Fibroblast of the conjunctiva (primary cell): ENCODE data around the gene AKAP13.
A peak's percentile ranks its signal among the peaks of the same experiment; 100 is the strongest.

Source experiments
- DNase-seq: peaks from one replicate; pipeline ENCODE4 v3.0.0-alpha.2; 2010; ENCODE audit warnings: low read depth

Gene AKAP13

GRCh38 chr15:85598219-85598618, 217.8 kb downstream of the AKAP13 start:
- no peak for DNase-seq

- DNase-seq: no peak
Measured at GRCh38 chr15:85598718-85599398, 218.5 kb downstream of the AKAP13 start.

GRCh38 chr15:85600001-85600400, 219.6 kb downstream of the AKAP13 start:
- DNase-seq: no peak

DNA sequence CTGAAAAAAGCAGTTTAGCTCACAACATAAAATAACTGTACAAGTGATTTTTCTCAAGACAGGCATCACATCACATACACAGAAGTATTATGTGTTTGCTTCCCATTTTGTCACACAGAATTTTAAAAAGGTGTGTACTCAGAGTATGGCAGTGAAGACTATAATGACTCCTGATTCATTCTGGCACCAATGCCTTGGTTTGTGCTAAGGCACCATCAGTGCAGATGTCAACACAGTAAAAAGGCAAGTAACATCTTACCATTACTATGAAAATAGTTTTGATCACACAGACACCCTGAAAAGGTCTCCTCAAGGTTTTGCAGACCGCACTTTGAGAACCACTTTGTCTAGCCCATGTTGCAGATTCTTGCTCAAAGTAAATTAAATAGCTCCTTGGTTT, 222.8 kb downstream of the AKAP13 start:
- DNase-seq: no peak

DNA sequence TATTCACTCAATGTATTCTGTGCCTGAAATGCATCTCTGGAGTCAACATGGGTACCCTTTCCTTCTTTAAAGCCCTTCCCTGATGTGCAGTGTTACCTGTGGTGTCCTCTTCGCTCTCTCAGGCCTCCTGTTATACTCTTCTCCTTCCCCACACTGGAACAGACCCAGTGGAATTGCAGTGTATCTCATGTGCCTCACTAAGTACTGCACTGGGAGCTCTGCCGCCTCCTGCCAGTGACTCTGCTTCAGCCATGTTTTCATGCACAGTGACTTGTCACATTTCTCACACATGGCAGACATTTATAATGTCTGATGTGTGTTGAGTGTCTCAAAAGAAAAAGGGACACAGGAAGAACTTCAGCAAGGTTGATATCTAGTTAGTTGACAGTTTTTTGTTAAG, 223.3 kb downstream of the AKAP13 start:
- DNase-seq: no peak

- no peak for DNase-seq
Measured at GRCh38 chr15:85604194-85604593, 223.8 kb downstream of the AKAP13 start.

DNA sequence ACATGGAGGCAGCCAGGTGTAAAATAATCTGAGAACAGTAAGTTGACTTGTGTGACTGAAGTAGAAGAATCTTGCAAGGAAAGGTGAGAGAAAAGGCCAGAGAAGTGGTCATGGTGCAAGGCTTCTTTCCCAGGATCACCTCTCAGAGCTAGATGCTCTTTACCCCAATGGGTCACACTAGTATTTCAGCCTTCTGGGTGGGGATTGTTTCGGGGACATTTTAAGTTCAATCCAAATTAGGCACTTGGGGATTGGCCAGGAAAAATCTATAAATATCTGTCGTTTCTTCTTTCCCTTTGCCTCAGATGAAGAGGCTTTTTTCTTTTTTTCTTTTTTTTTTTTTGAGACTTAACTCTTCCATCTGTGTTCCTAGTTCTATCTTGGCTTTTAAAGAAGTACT, 226.3 kb downstream of the AKAP13 start:
- no peak for DNase-seq

- DNase-seq: no peak
Measured at GRCh38 chr15:85607141-85607806, 226.9 kb downstream of the AKAP13 start.

- DNase-seq: peak; percentile 52
Measured at GRCh38 chr15:85607842-85608241, 227.4 kb downstream of the AKAP13 start.

- no peak for DNase-seq
Measured at GRCh38 chr15:85609492-85609891, 229.1 kb downstream of the AKAP13 start.

DNA sequence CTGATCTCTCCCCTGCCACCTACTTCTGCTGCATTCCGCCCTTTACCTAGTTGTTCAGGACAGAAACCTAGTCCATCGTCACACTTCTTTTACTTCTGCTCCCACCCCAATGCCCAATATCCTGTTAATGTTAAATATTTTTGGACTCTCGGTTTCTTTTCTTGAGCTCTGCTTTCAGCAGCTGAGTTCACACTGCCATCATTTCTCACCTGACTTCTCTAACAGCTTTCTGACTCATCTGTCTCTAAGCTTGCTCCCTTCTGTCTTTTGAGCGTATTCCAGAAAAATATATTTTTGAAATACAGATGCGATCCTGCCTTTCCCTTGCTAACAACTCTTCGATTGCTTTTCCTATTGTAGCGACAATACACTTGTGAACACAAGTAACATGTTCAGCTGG, 231.0 kb downstream of the AKAP13 start:
- DNase-seq: no peak

DNA sequence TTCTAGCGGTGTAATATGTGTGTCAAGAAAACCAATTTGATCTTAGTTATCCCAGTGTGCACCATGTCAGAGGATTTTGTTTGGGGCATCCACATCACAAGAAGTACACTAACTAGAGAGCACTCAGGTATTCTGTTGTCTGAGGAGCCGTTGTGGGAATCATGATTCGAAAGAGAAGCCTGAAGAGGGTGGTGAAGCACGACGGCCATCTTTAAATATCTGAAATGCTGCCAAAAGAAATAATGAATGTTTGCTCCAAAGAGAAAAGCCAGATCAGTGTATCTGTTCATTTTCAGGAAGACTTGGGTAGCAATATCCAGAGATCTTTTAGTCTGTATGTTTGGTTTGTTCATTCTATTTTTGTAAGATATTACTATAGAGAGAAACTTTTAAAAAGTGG, 233.7 kb downstream of the AKAP13 start:
- no peak for DNase-seq

GRCh38 chr15:85615930-85616329, 235.5 kb downstream of the AKAP13 start:
- peak; percentile 49 for DNase-seq

DNA sequence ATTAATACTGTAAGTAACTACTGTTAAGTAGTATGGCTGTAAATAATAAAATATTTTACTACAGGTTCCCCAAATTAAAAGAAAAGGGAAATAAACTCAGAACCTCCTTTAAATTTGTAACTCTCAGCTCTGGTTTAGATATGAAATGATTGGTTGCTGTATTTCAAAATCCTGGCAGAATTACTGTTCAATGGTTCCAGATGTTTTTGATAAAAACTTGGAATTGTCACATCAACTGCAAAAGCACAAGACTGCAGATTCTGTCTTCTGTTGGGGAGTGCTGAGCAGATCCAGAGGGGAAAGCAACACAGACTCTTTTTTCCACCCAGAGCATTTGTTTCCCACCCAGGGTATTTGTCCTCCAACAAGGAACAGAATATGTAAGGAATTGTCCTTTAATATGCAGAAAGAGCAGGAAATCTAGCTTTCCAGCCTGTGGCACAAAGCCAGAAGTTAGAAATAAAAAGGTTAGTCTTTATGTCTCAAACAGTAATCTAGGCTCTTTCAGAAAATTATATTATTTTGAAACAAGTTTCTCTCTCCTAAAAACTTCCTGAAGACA, 236.2 kb downstream of the AKAP13 start:
- peak; percentile 74 for DNase-seq

DNA sequence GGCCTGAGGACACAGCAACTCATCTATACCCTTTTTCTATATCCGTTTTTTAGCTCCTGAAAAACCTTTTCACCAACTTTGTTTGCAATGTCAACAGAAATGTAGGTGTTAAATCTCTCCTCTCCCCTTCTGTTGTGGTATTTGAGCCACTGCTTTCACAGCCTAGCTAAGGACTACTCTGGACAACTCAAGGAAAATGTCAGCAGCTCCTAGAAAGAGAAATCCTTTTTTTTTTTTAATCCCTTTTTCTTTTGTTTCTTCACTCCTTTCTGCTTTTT, 237.8 kb downstream of the AKAP13 start:
- DNase-seq: no peak

- peak; percentile 95 for DNase-seq
Measured at GRCh38 chr15:85618956-85619491, 238.6 kb downstream of the AKAP13 start.

DNA sequence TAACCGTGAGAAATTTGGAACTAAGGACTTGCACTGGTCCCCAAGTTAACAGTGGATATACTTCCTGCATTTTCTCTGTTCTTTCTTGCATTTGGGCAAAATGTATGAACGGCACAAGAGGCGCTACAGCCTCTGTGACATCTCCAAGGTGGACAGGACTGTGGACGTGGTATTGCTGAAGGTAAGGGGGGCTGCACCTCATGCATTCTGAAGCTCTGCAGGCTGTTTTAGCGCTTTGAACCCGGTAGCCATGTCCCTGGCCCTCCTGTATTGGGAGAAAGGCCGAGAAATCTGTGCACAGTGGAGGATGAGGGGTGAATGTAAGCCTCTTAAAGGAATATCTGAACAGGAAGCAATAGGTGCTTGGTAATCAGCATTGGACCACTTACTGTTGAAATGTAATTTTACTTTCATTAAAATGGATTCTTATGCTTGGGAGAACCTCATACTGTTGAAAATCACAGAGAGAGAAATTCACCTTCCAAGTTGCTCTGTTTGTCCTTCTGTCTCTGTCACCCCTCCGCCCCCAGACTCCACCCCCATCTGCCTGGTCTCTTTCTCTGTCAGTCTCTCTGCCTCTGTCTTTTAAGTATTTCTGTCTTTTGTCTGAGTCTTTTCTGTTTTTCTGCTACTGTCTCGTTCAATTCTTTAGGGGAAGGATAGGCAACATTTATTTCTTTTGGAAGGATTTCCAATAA, 239.7 kb downstream of the AKAP13 start:
- DNase-seq: no peak

GRCh38 chr15:85620690-85621049, 240.3 kb downstream of the AKAP13 start:
- no peak for DNase-seq

DNA sequence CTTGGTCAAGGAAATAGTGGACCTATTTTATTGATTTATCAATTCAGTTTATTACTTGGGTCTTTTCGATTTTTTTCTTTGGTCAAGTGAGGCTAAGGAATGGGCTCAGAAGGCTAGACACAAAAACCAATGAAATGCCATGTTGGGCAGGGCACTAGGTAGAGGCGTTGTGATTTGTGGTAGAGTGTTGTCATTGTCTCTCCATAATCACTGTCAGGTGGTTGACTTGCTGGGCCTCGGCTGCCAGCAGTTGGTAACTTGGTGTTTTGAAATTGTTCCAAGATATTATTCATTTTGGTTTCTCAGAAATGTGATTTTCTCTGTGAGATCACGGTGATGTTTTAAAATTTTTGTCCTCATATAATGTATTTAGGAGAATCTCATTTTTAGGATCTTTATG, 240.7 kb downstream of the AKAP13 start:
- no peak for DNase-seq

GRCh38 chr15:85622221-85622831, 241.9 kb downstream of the AKAP13 start:
- DNase-seq: no peak

DNA sequence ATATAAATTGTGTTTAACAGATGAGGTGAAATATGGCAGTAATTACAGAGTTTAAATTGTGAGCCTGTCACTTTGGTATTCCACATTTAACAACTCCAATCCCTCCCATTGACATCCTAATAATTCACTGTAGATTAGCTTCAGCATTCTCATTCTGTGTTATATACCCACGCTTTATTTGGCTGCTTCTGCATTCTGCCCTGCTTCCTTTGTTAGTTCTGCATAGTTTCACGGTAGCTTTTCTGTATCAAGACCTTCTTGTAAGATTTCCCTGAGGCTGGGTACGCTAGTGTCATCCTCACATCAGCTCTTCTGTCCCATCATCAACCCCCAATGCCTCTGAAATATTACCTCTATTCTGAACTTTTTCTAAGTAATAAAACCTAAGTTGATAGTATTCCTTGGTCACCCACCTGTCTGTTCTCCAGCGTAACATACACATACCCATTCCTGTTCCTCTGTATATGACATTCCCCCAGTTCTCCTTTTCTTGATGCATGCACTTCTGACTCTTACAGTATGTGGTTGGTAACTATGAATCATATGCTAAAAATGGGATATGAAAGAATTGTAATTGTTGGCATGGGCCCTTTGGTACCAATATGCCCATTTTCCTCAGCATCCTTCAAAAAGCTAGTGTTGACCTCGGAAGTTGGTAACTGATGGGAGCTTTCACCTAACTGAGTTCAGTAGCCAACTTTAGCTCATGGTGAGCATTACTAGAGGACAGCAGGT, 243.1 kb downstream of the AKAP13 start:
- DNase-seq: no peak

- DNase-seq: no peak
Measured at GRCh38 chr15:85624291-85624801, 243.9 kb downstream of the AKAP13 start.
